ENCODE data around the gene CHPF. TPM values are rescaled to one million over a fixed set of nuclear protein-coding genes. Genes with fewer than 3 reads are reported as not detected.

Gene CHPF
- total RNA-seq, 5 donors from 2014 or later (not counting 1 experiment from before 2014, with no cell fraction given), result 5.0 to 12.8 (median 10.8) TPM

- CTCF ChIA-PET, result no interaction called here
- no peak for ATAC-seq (replicated peaks in 1 of 4)
- no peak overlapping the region for H3K4me3 ChIP-seq (ENCODE audit: control insufficient read depth in 1 of 2, extremely low read depth in 1 of 2, low read length in 1 of 2)
- 95% methylated on average over 9 of the region's 9 CpGs for WGBS (ENCODE audit: insufficient coverage)
- Mint-ChIP-seq H3K9me3 (no peaks in the 10 kb centered on the region), H3K4me3 (no peak overlapping the region), H3K4me1 (peaks cover 12 to 17% (median 13%) of the 10 kb centered on the region in 3 donors), H3K27ac (no peak overlapping the region), H3K36me3 (peaks cover 39% of the 10 kb centered on the region), H3K27me3 (peaks cover 16 to 21% of the 10 kb centered on the region in 2 donors)
- DNase-seq, result no peak
- no peak overlapping the region for H3K27ac ChIP-seq (ENCODE audit: low read length)
- POLR2A ChIA-PET, result no interaction called here
- H3K36me3 ChIP-seq (ENCODE audit: control insufficient read depth in 2 of 2, extremely low read depth in 1 of 2, insufficient read depth in 1 of 2, low read length in 1 of 2), result peaks cover 15 to 32% of the 10 kb centered on the region in 2 donors
- peaks cover 3 to 18% of the 10 kb centered on the region in 2 experiments for H3K4me1 ChIP-seq (ENCODE audit: control insufficient read depth in 1 of 2, extremely low read depth in 1 of 2, insufficient read depth in 2 of 2, low read length in 2 of 2)
- no peaks in the 10 kb centered on the region for H3K9me3 ChIP-seq
- H3K27me3 ChIP-seq (replicated peaks in 1 of 2; ENCODE audit: control insufficient read depth in 2 of 2, extremely low read depth in 1 of 2, insufficient read depth in 2 of 2, low read length in 1 of 2), result peaks cover 2 to 45% of the 10 kb centered on the region in 2 experiments
These were observed 38.0 kb downstream of the CHPF start for GRCh38 chr2:219505585-219505984.

- H3K27ac ChIP-seq (ENCODE audit: low read length), result no peak overlapping the region
- H3K36me3 ChIP-seq (ENCODE audit: control insufficient read depth in 2 of 2, extremely low read depth in 1 of 2, insufficient read depth in 1 of 2, low read length in 1 of 2), result peaks cover 15 to 32% of the 10 kb centered on the region in 2 donors
- H3K4me3 Mint-ChIP-seq, result no peak overlapping the region
- ATAC-seq (replicated peaks in 1 of 4) (no peak), DNase-seq (no peak)
- POLR2A ChIA-PET, result no interaction called here
- peaks cover 0 to 25% of the 10 kb centered on the region in 2 experiments for H3K27me3 ChIP-seq (replicated peaks in 1 of 2; ENCODE audit: control insufficient read depth in 2 of 2, extremely low read depth in 1 of 2, insufficient read depth in 2 of 2, low read length in 1 of 2)
- peaks cover 6 to 8% of the 10 kb centered on the region in 2 donors for H3K27me3 Mint-ChIP-seq
- peaks cover 20 to 26% (median 26%) of the 10 kb centered on the region in 3 donors for H3K4me1 Mint-ChIP-seq
- CTCF ChIA-PET, result no interaction called here
- peaks cover 0 to 25% of the 10 kb centered on the region in 2 experiments for H3K4me1 ChIP-seq (ENCODE audit: control insufficient read depth in 1 of 2, extremely low read depth in 1 of 2, insufficient read depth in 2 of 2, low read length in 2 of 2)
- peaks cover 41% of the 10 kb centered on the region for H3K36me3 Mint-ChIP-seq
- H3K9me3 ChIP-seq, result no peaks in the 10 kb centered on the region
- H3K27ac Mint-ChIP-seq, result no peak overlapping the region
- H3K4me3 ChIP-seq (ENCODE audit: control insufficient read depth in 1 of 2, extremely low read depth in 1 of 2, low read length in 1 of 2), result no peak overlapping the region
- no peaks in the 10 kb centered on the region for H3K9me3 Mint-ChIP-seq
These were observed 41.0 kb downstream of the CHPF start for GRCh38 chr2:219502618-219503017.

- Mint-ChIP-seq H3K4me3 (no peak overlapping the region), H3K36me3 (peaks cover 36% of the 10 kb centered on the region), H3K27ac (no peak overlapping the region), H3K4me1 (peaks cover 26 to 33% (median 29%) of the 10 kb centered on the region in 3 donors), H3K27me3 (peaks cover 11 to 15% of the 10 kb centered on the region in 2 donors), H3K9me3 (no peaks in the 10 kb centered on the region)
- WGBS (ENCODE audit: insufficient coverage), result 100% methylated on average over 14 of the region's 14 CpGs
- Histone ChIP-seq H3K27me3 (replicated peaks in 1 of 2; ENCODE audit: control insufficient read depth in 2 of 2, extremely low read depth in 1 of 2, insufficient read depth in 2 of 2, low read length in 1 of 2) (peaks cover 3 to 28% of the 10 kb centered on the region in 2 experiments), H3K27ac (ENCODE audit: low read length) (no peak overlapping the region), H3K9me3 (no peaks in the 10 kb centered on the region), H3K4me3 (ENCODE audit: control insufficient read depth in 1 of 2, extremely low read depth in 1 of 2, low read length in 1 of 2) (no peak overlapping the region), H3K4me1 (ENCODE audit: control insufficient read depth in 1 of 2, extremely low read depth in 1 of 2, insufficient read depth in 2 of 2, low read length in 2 of 2) (peaks cover under 1 to 33% of the 10 kb centered on the region in 2 experiments), H3K36me3 (ENCODE audit: control insufficient read depth in 2 of 2, extremely low read depth in 1 of 2, insufficient read depth in 1 of 2, low read length in 1 of 2) (peaks cover 15 to 32% of the 10 kb centered on the region in 2 donors)
- no peak for ATAC-seq (replicated peaks in 1 of 4)
- DNase-seq, result no peak
- ChIA-PET POLR2A (no interaction called here), CTCF (no interaction called here)
These were observed 41.8 kb downstream of the CHPF start for GRCh38 chr2:219501849-219502248.

DNA sequence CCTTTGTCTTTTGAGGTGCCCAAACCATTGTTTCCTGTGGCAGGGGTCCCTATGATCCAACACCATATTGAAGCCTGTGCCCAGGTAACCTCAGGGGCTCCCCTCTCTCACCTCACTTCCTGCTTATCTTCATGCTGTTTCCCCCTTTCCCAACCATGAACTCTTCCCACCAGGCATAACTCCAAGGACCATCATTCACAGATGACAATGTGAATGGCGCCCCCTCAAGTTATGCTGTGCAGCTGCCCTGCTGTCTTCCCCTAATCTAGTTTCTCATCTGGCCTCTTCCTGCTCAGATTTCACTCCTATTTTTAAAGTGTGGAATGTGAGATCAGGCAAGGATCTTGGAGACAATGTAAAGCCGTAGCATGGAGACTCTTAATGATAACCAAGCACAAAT, 43.5 kb downstream of the CHPF start:
- Mint-ChIP-seq H3K9me3 (no peaks in the 10 kb centered on the region), H3K4me3 (peak overlapping the region; percentile 90 to 96 (median 93)), H3K36me3 (peaks cover 22% of the 10 kb centered on the region), H3K27ac (peak overlapping the region in 1 of 2 donors; percentile 11), H3K4me1 (peaks cover 32 to 40% (median 35%) of the 10 kb centered on the region in 3 donors), H3K27me3 (peaks cover 20 to 30% of the 10 kb centered on the region in 2 donors)
- DNase-seq (no peak), ATAC-seq (replicated peaks in 1 of 4) (no peak)
- ChIA-PET CTCF (interaction anchor here (0.5 to 1.6 kb wide), 4 partner anchors 20 to 112 kb away, joined by 3 to 15 read pairs (median 6); partner anchors contain the start of gene DNPEP (in 1 of the 2)), POLR2A (interaction anchor here in 1 of 2 donors (0.6 kb wide), 1 partner anchor 112 kb away, joined by 7 read pairs; no protein-coding TSS in a partner anchor)
- Histone ChIP-seq H3K27me3 (replicated peaks in 1 of 2; ENCODE audit: control insufficient read depth in 2 of 2, extremely low read depth in 1 of 2, insufficient read depth in 2 of 2, low read length in 1 of 2) (peaks cover 3 to 39% of the 10 kb centered on the region in 2 experiments), H3K9me3 (no peaks in the 10 kb centered on the region), H3K36me3 (ENCODE audit: control insufficient read depth in 2 of 2, extremely low read depth in 1 of 2, insufficient read depth in 1 of 2, low read length in 1 of 2) (peaks cover 12 to 18% of the 10 kb centered on the region in 2 donors), H3K4me3 (ENCODE audit: control insufficient read depth in 1 of 2, extremely low read depth in 1 of 2, low read length in 1 of 2) (no peak overlapping the region), H3K4me1 (ENCODE audit: control insufficient read depth in 1 of 2, extremely low read depth in 1 of 2, insufficient read depth in 2 of 2, low read length in 2 of 2) (peaks cover 2 to 48% of the 10 kb centered on the region in 2 experiments), H3K27ac (ENCODE audit: low read length) (no peak overlapping the region)
- WGBS (ENCODE audit: insufficient coverage), result no CpG with 5 or more reads among the region's 2 CpGs

DNA sequence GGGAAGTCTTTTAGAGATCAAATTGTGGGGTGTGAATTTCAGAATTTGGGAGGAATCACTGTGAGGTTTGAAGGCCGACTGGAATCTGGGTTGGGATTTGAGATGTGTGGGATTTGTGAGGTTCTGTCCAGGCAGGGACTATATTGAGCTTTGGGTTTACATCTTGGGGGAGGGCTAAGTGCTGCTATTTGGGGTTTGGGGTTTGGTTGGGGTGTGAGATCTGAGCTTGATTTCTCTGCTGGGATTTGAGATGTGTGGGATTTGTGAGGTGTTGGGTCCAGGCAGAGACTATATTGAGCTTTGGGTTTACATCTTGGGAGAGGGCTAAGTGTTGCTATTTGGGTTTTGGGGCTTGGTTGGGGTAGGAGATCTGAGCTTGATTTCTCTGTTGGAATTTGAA, 44.1 kb downstream of the CHPF start:
- 89% methylated on average over 1 of the region's 1 CpG for WGBS (ENCODE audit: insufficient coverage)
- ATAC-seq (replicated peaks in 1 of 4), result no peak
- peak overlapping the region in 1 of 2 donors; percentile 83 for H3K27ac Mint-ChIP-seq
- peaks cover 2 to 48% of the 10 kb centered on the region in 2 experiments for H3K4me1 ChIP-seq (ENCODE audit: control insufficient read depth in 1 of 2, extremely low read depth in 1 of 2, insufficient read depth in 2 of 2, low read length in 2 of 2)
- POLR2A ChIA-PET, result interaction anchor here in 1 of 2 donors (0.6 kb wide), 1 partner anchor 111 kb away, joined by 7 read pairs; no protein-coding TSS in a partner anchor
- peaks cover 19% of the 10 kb centered on the region for H3K36me3 Mint-ChIP-seq
- H3K9me3 ChIP-seq, result no peaks in the 10 kb centered on the region
- peaks cover 12 to 14% of the 10 kb centered on the region in 2 donors for H3K36me3 ChIP-seq (ENCODE audit: control insufficient read depth in 2 of 2, extremely low read depth in 1 of 2, insufficient read depth in 1 of 2, low read length in 1 of 2)
- no peaks in the 10 kb centered on the region for H3K9me3 Mint-ChIP-seq
- DNase-seq, result no peak
- H3K4me3 ChIP-seq (ENCODE audit: control insufficient read depth in 1 of 2, extremely low read depth in 1 of 2, low read length in 1 of 2), result peak overlapping the region in 1 of 2 donors; percentile 72
- CTCF ChIA-PET, result interaction anchor here (0.6 to 1.6 kb wide), 5 partner anchors 17 to 111 kb away, joined by 3 to 15 read pairs (median 5); partner anchors contain the start of gene DNPEP (in 1 of the 2)
- H3K27me3 Mint-ChIP-seq, result peaks cover 26 to 36% of the 10 kb centered on the region in 2 donors
- no peak overlapping the region for H3K27ac ChIP-seq (ENCODE audit: low read length)
- peaks cover 3 to 44% of the 10 kb centered on the region in 2 experiments for H3K27me3 ChIP-seq (replicated peaks in 1 of 2; ENCODE audit: control insufficient read depth in 2 of 2, extremely low read depth in 1 of 2, insufficient read depth in 2 of 2, low read length in 1 of 2)
- H3K4me1 Mint-ChIP-seq, result peaks cover 32 to 40% (median 35%) of the 10 kb centered on the region in 3 donors
- H3K4me3 Mint-ChIP-seq, result peak overlapping the region; percentile 90 to 96 (median 93)

DNA sequence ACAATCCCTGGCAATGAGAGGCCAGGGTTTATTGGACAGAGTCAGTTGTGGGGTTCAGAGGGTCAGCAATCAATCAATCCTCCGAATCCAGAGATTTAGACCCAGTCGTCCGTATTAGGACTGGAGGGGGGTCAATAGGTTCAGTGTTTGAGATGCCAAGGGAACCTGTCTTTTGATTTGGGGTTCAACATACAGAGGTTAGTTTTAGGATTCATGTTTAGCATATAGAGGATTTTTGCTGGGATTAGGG, 44.6 kb downstream of the CHPF start:
- Mint-ChIP-seq H3K27ac (peak overlapping the region; percentile 80 to 83), H3K27me3 (peaks cover 29 to 42% of the 10 kb centered on the region in 2 donors), H3K9me3 (no peaks in the 10 kb centered on the region), H3K36me3 (peaks cover 13% of the 10 kb centered on the region), H3K4me1 (peaks cover 32 to 40% (median 35%) of the 10 kb centered on the region in 3 donors), H3K4me3 (peak overlapping the region; percentile 90 to 96 (median 93))
- Histone ChIP-seq H3K4me1 (ENCODE audit: control insufficient read depth in 1 of 2, extremely low read depth in 1 of 2, insufficient read depth in 2 of 2, low read length in 2 of 2) (peaks cover 2 to 48% of the 10 kb centered on the region in 2 experiments), H3K9me3 (no peaks in the 10 kb centered on the region), H3K27ac (ENCODE audit: low read length) (peak overlapping the region; percentile 39), H3K4me3 (ENCODE audit: control insufficient read depth in 1 of 2, extremely low read depth in 1 of 2, low read length in 1 of 2) (peak overlapping the region; percentile 72 to 78), H3K36me3 (ENCODE audit: control insufficient read depth in 2 of 2, extremely low read depth in 1 of 2, insufficient read depth in 1 of 2, low read length in 1 of 2) (peaks cover 8 to 12% of the 10 kb centered on the region in 2 donors), H3K27me3 (replicated peaks in 1 of 2; ENCODE audit: control insufficient read depth in 2 of 2, extremely low read depth in 1 of 2, insufficient read depth in 2 of 2, low read length in 1 of 2) (peaks cover 3 to 50% of the 10 kb centered on the region in 2 experiments)
- WGBS (ENCODE audit: insufficient coverage), result 0% methylated on average over 3 of the region's 3 CpGs
- POLR2A ChIA-PET, result interaction anchor here (0.6 to 0.7 kb wide), 4 partner anchors 36 to 509 kb away, joined by 3 to 9 read pairs (median 4); no protein-coding TSS in a partner anchor
- DNase-seq (no peak), ATAC-seq (replicated peaks in 1 of 4) (no peak)
- CTCF ChIA-PET, result interaction anchor here in 1 of 2 donors (0.6 to 1.6 kb wide), 14 partner anchors 10 to 322 kb away, joined by 3 to 15 read pairs (median 4); partner anchors contain the start of genes CNPPD1 and DNPEP

All from T-cell (primary cell).